Activated T-helper 9 cell treated with anti-CD3 and anti-CD28 coated beads, Interleukin-2, amount 50 U/mL, for 16 hours (primary cell): Measurements from ENCODE around the gene CDH26.
"Not testable (repeated sequence)": the region's sequence is repeated elsewhere in the genome, so short reads cannot be mapped to it uniquely, and the experiment has no call there.

Experiments used
- DNase-seq: peaks from one replicate; pipeline ENCODE4 v3.0.0-alpha.2; 2020; ENCODE audit warnings: low read depth

The CDH26 gene

DNA sequence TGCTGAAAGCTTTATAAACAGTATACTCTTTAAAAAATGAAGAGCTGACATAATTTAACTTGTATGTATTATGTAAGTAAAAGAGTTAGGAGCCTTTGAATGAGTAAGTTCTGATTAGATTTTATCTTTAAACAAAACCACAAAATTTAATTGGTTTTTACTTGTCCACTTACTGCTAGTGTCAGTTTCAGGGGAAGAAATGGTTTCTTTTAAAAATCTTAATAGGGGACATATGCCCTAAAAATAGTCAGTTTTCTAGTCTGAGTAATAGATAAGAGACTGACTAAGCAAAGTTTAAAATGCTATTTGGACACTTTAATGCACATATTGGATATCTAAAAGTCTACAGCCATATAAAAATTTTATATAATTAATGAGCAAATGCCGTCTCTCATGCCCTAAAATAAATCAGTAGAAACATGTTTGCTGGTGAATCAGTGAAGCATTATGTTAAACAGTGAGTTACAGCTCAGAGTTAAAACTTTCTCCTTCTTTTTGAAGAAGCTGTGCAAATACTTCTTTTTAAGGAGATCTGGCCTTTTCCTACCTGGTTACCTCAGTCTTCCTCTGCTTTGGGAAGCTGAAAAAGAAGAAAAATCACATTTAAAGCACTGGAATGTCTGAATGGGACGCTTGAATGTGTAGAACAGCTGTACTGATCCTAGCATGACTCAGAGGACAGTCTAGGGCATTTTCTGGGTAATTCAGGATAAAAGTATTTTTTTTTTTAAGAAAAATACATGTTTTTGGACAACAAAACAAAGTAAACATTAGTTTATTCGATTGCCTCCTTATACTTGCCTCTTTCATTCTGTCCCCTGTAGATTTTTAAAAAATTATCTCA, 55.3 kb downstream of the CDH26 start:
- no peak for DNase-seq

- no peak for DNase-seq
Measured at GRCh38 chr20:60016406-60016805, 58.2 kb downstream of the CDH26 start.

DNA sequence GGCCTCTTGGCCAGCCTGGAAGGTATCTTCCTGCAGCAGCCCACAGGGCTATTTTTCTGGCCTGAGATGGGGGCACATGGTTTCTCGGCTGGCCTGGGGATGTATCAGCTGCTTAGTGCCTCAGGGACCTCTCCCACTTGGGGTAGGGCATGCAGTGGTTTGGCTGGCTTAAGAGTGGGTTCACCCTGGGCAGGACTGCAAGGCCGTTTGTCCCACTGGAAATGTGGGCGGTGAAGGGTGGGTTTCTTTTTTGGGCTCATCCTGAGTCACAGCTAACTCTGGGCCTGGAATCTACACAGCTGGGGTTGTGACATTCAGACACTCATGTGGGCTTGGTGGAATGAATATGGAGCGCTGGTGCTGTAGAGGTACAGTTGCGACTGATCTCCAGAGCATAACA, 62.0 kb downstream of the CDH26 start:
- DNase-seq, result no peak

DNA sequence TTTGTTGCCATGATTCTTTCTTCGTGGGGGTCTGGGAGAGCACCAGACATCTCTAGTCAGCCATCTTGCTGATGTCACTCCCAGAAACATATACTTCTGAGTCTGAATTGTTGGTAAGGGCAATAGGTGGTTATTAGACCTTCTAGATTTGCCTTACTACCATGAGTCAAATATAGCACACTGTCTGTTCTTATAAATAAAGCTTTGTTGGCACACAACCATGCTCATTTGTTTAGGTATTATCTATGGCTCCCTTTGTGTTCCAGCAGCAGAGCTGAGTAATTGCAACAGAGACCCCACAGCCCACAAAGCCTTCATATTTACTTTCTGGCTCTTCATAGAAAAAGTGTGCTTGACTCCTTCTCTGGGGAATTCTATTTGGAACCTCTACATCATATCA, 62.9 kb downstream of the CDH26 start:
- no peak for DNase-seq

DNA sequence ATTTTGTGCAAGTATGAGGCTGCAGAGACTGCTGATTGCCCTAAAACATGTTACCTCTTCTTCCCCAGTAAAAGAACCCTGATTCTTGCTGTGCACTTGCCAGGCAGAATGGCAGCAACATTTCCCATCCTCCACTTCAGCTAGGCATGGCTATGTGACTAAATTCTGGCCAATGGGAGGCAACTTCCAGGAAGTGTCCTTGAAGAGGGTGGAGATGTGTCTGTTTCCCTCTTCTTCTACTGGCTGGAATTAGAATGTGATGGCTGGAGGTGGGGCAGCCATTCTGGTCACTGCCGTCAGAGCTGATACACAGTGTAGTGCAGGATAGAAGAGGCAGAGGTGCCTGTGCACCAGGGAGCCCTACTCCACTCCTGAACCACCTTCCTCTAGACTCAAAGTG, 64.6 kb downstream of the CDH26 start:
- no peak for DNase-seq

DNA sequence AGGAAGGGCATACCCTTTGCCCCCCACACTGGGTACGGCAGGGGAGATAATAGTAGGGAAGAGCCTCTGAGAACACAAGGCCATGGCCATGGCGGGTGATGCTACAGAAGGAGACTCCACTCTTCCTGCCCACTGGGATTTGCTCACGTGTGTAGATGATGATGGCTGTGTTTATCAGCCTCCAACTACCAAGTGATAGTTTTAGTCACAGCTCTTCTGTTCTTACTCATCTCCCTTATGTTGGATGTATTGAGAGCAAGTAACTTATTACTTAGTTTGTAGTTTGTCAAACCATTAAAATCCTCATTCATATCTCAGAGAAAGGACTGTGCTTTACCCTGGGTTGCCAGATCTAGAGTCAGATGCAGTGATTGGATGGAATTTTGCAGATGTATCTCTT, 66.0 kb downstream of the CDH26 start:
- DNase-seq, result no peak

DNA sequence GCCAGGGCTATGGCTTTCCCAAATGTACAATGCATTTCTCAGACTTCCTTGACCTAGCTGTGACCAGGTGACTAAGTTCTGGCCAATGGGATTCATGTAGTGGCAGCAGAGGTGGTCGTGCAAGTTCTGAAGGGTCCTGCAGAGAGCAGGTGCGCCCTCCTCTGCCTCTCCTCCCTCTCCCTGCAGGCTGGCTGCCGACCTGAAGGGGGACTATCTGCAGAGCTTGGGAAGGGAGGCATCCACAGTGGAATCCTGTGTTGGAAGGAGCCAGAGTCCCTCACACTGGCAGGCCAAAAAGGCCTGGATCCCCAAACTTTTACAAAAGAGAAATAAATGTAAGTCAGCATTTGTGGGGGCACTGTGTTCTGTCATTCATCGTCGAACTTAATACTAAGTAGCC, 66.6 kb downstream of the CDH26 start:
- no peak for DNase-seq

- no peak for DNase-seq
Measured at GRCh38 chr20:60026010-60026409, 67.8 kb downstream of the CDH26 start.

GRCh38 chr20:60030471-60030870, 72.2 kb downstream of the CDH26 start:
- no peak for DNase-seq

DNA sequence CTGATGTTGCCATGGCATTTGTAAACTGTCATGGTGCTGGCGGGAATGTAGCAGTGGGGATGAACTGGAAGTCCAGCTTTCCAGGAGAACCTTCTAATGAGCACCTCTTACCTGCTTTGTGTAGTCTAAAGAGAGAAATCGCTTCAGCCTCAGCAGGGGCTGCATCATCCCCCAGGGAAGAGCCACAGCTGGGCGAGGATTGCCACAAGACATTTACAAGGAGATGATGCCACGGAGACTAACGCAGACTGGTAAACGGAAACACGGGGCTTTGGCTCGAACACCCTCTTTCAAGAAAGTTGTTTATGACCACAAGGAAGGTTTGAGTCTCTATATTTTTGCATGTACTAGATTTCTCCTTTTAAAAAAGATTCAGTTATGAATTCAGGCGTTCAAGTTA, 72.9 kb downstream of the CDH26 start:
- no peak for DNase-seq

DNA sequence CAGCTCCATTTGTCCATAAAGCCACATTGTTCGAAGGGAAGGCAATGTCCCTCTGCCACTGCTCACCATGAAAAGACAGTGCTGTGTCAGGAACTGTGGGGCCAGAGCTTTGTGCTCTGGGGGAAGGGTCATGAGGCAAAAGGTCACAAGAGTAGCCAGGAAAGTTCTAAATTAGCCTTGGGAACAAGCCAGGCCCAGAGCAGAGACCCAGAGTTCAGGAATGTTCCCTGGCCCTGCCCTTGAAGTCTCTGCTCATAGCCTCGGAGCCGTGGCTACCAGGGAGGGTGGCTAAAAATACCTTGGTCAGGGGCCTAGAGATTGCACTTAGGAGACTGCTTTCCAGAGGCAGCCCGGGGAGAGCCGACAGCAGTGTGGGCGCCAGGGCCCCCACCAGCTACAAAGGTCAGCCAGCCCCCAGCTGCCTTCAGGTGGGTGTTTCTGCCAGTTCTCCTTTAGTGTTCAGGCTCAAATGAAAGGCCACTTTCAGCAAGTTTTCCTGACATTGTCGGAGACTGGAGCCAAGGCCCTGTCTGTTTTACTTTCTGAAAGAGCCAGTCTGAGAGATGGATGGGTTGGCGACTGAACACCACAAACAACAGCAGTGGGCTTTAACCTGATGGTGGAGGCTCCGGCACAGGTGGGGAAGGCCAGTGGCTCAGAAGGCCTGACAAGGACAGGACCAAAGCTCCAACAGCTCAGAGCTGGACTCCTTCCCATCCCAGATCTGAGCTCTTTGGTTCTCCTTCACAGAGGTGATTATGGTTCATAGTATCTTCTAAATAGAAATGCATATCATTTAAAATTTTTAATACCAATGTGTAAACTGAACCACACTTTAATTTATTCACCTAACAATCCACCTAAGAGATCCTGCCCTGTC, 76.2 kb downstream of the CDH26 start:
- no peak for DNase-seq

GRCh38 chr20:60035486-60035885, 77.3 kb downstream of the CDH26 start:
- no peak for DNase-seq

- DNase-seq, result no peak
Measured at GRCh38 chr20:60036346-60036745, 78.1 kb downstream of the CDH26 start.

DNA sequence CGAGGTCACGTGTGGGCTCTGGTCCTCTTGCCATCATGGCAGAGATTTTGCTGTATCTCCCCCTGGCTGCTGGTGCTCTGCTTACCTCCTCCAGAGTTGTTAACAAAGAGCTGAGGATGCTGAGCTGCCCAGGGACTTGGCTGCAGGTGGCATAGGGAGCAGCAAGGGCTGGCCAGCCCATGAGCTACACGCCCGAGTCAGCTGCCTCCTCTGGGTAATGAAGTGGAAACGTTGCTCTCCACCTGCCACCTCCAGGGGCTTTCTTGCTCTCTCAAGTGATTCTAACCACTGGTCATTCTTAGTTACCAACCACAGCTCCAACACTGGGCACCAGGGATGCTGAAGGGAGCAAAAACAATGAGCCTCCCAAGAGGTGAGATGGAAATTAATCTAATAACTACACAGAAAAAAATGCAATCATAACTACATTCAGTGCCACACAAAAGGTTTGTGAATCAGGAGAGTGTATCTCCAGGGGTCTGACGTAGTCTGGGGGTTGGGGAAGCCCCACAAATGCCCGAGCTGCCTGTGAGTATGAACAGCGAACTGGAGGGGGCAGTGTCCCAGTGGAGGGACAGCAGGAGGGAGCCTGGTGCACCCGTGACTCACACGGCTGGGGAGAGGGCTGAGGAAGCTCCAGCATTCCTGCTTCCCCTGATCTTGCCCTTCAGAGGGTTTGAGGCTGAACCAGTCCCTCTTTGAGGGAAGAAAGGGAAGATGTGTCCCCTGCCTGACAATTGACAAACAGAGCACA, 78.7 kb downstream of the CDH26 start:
- DNase-seq, result no peak

DNA sequence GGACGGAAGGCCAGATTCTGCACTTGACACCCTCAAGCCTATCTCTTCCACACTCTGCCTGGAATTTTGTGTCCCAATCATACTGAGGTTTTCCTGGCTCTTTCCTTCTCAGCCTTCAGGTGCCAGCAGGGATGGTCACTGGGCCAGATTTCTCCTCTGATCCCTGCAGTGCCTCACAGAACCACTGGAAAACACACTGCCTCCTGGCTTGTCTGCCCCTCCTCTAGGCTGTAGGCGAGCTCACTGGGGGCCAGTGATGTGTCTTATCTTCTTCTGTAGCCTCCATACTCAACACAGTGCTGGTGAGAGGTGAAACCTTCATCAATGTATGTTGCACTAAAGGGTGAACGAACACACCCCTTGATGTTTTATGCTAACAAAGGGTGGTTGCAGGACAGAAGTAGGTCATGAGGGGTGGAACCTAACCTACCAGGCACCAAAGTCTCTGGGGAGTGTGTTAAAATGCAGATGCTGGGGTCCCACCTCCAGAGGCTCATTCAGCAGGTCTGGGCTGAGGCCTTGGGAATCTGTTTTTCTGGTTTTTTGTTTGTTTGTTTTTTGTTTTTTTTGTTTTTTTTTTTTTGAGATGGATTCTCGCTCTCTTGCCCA, 80.3 kb downstream of the CDH26 start:
- no peak for DNase-seq

DNA sequence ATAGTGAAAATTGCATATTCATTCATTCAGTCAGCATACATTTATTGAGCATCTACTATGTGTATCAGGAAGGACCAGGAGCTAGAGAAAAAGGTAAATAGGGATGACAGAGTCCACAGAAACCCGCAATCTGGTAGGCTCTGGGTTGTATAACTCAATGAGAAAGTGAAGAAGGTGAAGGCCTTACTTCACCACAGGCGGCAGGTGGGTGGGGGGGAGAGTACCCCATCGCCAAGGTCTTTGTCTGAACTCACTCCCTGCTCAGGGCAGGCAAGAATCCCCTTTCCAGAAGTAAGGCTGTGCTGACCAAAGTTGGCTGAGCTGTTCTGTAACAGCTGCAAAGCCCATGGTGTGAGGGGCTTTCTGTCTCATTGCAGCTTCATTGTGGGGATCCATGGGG, 81.3 kb downstream of the CDH26 start:
- DNase-seq, result no peak

- DNase-seq, result no peak
Measured at GRCh38 chr20:60040471-60041162, 82.4 kb downstream of the CDH26 start.

- not testable (repeated sequence) for DNase-seq
Measured at GRCh38 chr20:60041436-60042165, 83.4 kb downstream of the CDH26 start.

DNA sequence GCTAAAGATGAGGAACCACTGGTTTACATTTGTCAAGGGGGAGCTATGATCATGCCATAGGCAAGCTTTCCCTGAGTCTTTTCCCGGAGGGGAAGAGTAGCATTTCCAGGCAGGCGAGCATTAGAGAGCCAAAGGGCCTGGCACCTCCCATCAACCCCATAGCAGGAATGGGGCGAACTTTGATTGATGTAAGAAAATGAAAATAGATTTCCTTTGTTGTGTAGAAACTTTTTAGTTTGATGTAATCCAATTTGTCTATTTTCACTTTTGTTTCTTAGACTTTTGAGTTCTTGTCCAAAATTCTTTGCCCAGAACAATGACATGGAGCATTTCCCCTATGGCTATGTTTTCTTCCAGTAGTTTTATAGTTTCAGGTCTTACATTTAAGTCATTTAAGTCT, 85.2 kb downstream of the CDH26 start:
- DNase-seq, result no peak

- DNase-seq, result no peak
Measured at GRCh38 chr20:60046011-60046413, 87.8 kb downstream of the CDH26 start.

GRCh38 chr20:60046436-60046835, 88.2 kb downstream of the CDH26 start:
- DNase-seq, result no peak
